Right ventricle myocardium inferior (tissue), 1 donor: ENCODE measurements around the gene GPR37L1. TPM values are rescaled to one million over a fixed set of nuclear protein-coding genes. Genes with fewer than 3 reads are reported as not detected.

ENCODE experiments used
- ATAC-seq: fragments of 200-7000 bp; cut with Tn5 transposase; one replicate; pipeline ENCODE4 v1.9.1; 2020; ENCODE audit warnings: mild to moderate bottlenecking, moderate library complexity
- DNase-seq: peaks from one replicate; pipeline ENCODE4 v3.0.0; 2021; ENCODE audit errors: missing footprints
- intact Hi-C: fragments of 100-400 bp; cut with DNase I; formaldehyde crosslinking; loops from one replicate; pipeline ENCODE4 v1.11.0; 2022
- total RNA-seq: library from RNA; stranded (reverse); fragmentation: NEBNext Ultra II Directional; extraction: Animal tissue kit (Norgen Biotek cat#: 25700); gene quantifications from one replicate; pipeline ENCODE4 v1.2.1, GENCODE V29; 2021
- donor health status: DM: no; HTN: yes; CAD: no; lungs with severe emphysema.

GPR37L1 gene
- total RNA-seq, 1 donor from 2014 or later: 0.08 TPM

DNA sequence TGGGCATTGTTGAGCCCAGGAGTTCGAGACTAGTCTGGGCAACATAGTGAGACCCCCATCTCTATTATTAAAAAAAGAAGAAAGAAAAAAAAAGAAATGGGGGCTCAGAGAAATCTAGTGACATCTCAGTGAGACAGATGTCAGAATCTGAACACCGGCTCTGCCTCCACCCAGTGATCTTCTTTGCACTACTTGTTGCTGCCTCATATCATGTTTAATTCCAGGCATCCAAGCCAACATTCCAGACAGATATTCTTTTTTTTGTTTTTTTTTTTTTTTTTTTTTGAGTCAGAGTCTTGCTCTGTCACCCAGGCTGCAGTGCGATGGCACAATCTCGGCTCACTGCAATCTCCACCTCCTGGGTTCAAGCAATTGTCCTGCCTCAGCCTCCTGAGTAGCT is 26.8 kb downstream of the GPR37L1 start:
- DNase-seq: no peak
- intact Hi-C loops: no loop called here
- no peak for ATAC-seq

DNA sequence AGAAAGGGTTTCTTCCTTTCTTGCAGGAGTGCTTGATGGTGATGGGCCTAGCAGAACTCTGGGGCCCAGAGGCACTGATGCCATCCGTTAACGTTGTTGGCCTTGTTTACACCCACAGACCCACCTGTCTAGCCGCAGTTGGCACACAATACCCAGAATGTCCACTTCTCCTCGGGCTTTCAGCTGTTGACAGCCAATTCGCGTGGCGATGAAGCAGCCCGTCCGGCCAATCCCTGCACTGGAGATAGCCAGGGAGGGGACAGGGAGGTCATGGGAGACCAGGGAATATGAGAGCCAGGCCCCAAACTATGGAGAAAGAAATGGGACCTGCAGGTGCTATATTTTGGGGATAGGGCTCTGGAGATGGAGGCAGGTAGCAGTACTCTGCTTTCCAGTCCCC is 27.5 kb downstream of the GPR37L1 start:
- no peak for ATAC-seq
- DNase-seq: no peak
- intact Hi-C loops: no loop called here

DNA sequence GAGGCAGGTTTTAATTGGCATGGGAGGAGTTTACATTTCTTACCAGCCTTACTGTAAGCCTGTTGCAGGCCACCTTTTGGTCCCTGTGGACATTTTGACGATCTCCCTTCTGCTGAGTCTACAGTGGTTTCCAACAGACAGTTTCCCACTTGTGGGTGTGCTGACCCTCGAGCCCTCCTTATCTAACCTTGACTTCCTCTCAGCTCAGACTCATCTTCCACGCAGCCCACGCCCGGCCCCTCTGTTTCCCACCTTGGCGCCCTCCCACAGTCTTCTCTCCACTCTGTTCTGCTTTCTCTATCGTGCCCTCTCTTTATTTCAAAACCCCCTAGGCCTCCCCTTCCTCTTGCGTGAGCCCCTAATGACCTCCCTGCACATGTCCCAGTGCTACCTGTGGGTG is 27.9 kb downstream of the GPR37L1 start:
- DNase-seq (no peak), ATAC-seq (no peak)
- intact Hi-C loops: no loop called here

DNA sequence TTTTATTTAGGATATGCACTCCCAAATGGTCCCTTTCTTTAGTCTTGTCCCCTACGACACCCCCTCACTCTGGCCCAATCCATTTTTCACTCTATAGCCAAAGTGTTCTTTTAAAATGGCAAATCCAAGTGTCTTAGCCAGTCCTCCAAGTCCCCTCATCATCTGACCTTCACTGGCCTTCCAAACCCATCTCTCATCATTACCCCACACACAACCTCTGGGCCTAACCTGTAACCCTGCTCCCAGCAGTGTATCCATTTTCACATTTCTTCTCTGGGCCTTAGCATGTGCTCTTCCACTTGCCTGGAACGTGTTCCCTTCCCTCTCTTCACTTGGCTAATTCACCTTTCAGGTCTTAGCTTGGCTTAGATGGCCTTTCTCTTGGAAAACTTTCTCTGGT is 28.3 kb downstream of the GPR37L1 start:
- ATAC-seq: no peak
- DNase-seq: no peak
- intact Hi-C loops: no loop called here

DNA sequence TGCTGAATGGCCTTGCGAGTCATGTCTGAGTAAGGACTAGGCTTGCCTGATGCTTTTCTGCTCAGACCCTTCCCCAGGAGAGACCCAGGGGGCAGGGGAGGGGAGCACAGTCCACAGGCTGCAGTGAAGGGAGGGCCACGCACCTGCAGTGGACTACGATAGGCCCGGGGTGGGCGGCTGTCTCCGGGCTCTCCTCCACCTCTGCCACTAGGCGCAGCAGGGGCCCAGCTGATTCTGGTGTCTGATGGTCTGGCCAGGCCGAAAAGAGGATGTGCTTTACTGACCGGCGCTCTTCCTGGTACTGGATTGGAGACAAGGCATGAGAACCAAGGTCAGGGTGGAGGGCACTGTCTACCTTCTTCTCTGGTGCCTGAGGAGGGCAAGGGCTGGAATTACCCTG is 29.7 kb downstream of the GPR37L1 start:
- intact Hi-C loops: no loop called here
- DNase-seq: no peak

DNA sequence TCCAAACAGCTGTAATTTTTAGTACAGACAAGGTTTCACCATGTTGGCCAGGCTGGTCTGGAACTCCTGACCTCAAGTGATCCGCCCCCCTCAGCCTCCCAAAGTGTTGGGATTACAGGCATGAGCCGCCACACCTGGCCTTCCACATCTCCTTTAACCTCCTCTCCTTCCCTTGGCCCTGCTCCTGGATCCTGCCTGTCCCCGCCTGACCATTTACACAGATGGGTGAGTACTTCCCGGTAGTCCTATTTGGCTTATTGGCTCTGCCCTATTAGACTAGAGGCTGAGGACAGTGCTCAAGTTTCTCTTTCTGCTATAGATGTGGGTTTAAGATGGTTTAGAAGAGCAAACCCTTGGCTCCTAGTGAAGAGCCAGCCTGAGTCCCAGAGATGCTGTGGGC is 30.6 kb downstream of the GPR37L1 start:
- intact Hi-C loops: no loop called here
- DNase-seq: no peak

More for the DNA sequence above, 29.7 kb downstream of the GPR37L1 start:
- ATAC-seq: no peak

DNA sequence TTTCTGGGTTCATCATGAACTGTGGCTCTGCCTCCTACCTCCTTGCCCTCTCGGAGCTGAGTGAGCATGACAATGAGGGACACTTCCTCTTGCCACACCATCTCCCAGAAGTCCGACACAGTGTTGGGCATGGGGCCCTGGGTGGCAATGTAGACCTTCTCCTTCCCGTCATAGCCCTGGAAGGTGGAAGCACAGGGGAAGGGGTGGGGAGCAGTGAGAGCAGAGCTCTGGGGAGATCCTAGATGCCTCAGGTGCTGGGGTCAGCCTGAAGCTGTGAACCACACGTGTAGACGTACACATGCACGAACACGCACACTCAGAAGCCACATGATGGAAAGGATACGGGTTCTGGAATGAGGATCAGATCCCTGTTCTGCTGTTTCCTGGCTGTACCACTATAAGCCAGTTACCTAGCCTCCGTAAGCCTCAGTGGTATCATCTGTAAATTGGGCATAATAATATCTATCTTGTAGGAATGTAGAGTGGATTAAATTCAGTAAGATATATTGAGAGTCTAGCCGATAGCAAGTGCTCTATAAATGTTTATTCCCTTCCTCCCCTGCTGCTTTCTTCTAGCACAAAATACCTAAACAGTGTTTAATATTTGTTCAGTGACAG is 31.5 kb downstream of the GPR37L1 start:
- DNase-seq (no peak), ATAC-seq (no peak)
- intact Hi-C loops: no loop called here

More for the DNA sequence above, 30.6 kb downstream of the GPR37L1 start:
- no peak for ATAC-seq

DNA sequence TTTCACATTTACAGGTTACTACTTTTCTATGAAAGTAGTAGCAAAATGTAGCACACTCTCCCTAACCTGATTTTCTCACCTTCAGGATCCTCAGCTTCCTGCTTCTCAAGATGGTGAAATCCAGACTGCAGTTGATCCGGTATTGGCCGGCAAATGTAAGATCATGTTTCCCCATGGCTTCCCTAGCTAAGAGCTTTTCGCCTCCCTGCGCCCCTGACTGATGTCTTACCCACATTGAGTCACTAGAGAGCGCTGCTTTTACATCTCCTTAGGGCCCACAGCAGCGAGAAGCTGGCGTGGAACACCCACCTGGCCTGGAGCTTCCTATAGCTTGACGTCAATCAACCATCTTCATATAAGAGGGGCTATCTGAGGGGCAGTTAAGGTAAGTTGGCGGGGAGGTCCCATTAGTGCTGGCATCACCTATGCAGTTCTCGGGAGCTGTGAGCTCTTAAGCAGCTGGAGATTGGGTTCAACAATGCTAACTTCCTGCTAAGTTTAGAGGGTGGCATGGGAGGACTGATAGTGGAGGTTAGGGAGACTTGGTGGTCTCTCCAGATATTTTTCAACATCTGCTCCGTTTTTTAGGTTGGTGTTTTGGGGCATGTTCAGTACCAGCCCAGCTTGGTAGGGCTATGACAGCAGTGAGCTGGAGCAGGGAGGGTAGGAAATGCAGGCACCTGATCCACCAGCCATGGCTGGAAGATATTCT is 32.2 kb downstream of the GPR37L1 start:
- DNase-seq (no peak), ATAC-seq (peak; percentile 30)

DNA sequence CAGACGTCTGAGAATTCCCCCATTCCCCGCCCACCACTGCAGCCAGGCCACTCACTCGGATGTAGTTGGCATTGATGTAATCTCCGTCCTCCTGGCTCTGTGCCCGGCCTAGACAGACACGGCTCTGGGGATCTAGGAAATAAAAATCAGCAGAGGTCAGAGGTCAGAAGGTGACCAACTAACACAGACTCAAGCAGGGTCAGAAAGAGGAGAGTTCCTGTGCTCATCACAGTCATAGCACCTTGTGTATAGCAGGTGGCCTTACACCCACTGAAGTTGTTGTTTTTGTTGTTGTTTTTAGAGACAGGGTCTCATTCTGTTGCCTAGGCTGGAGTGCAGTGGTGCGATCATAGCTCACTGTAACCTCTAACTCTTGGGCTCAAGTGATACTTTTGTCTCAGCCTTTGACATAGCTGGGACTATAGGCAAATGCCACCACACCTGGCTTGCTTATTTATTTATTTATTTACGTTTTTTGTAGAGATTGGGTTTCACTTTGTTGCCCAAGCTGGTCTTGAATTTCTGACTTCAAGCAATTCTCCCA is 32.8 kb downstream of the GPR37L1 start:
- intact Hi-C loops: no loop called here
- ATAC-seq (no peak), DNase-seq (no peak)

More for the DNA sequence above, 32.2 kb downstream of the GPR37L1 start:
- intact Hi-C loops: no loop called here

DNA sequence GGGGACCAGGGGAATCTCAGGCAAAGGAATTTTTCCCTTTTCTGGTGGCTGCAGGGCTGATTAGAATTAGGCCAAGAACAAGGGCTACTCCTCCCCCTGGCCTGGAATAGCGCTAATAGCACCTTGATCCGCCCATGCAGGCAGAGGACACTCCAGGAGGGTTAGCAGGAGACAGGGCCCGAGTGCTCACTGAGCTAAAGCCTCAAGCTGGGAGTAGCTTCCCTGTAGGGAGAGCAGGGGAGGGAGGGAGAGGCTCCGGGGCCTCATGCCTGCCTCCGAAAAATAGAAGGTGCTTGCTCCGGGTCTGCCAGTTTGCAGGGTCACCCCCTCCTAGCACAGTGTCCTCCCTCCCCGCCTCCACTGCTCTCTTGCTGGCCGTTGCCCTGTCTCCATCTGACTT is 33.9 kb downstream of the GPR37L1 start:
- intact Hi-C loops: no loop called here
- ATAC-seq (no peak), DNase-seq (no peak)

DNA sequence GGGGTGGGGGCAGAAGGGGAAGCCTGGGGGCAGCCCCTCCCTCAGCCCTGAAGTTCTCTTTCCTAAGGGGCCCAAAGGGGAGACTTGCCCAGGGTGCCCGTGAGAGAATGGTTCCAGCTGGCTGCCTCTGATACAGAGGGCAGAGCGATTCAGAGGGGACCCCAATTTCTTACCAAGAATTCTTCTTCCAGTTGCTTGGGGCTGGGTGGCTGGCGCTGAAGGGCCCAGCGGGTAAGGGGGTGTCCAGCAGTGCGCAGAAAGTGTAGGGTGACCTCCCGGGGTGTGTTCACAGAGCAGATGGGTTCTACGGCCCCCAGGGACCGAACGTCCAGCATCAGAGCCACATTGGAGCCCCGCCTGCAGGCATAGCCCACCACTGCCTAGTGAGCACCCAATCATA is 35.2 kb downstream of the GPR37L1 start:
- intact Hi-C loops: no loop called here
- no peak for DNase-seq
- ATAC-seq: no peak

DNA sequence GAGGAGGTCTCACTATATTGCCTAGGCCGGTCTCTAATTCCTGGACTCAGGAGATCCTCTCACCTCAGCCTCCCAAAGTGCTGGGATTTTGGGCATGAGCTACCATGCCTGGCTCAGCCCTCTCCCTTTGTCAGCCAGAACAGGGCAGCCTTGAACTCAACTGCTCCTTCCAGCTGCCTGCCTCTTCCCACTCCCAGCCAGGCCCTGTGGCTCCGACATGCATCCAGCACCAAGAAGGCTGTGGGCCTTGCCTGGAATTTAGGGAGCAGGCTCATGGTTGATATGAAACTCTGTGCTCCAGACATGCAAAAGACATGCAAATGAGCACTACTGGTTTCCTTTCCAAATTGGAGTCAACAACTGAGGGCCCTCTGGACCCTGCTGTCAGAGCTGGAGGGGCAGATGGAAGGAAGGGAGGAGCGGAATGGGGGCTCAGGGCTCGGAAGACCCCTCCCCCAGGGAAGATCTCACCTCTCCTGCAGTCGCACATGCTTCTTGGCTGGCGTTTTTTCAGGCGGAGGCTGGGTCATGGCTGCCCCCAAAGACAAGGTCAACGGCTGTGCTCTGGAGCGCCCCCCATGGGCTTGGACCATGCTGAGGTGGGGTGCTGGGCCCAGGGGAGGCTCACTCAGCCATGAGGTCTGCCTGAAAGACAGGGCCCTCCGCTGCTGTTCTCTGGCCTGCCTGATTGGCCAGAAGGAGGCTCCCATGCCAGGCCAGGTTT is 36.3 kb downstream of the GPR37L1 start:
- intact Hi-C loops: no loop called here
- ATAC-seq (no peak), DNase-seq (no peak)

DNA sequence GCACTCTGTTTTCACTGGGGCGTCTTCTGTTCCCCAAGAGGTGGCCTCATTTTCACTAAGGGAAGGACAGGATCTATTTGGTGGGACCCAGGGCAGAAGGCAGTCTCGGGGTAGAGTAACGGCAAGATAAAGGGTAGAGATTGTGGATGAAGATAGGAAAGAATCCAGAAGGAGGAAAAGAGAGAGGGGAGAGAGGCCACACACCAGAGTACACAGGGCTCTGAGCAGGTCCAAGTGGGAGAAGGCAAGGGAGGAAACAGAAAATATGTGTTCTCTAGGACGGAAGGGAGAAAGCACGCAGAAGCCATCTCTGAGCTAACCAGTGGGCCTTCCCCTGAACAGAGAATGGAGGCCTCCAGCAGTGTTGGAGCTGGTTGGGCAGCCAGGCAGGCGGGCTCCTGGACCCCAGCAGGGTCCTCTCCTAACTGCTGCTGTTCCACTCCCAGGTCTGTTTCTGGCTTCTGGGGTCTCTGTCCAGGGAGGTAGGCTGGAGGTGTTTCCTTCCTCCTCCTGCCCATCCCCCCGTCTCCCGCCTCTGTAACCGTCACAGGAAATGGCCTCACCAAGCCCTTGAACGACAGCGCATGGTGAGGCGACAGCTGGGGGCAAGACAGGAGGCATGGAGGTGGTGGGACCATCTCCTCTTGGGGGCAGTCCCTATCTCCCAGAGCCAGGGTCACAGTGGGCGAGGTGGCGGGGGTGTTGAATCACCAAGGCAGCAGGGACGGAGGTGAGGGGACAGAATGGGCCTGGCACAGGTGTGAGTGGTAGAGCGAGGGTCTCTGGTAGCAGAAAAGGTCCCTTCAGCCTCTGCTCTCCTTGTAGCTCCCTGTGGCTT is 37.0 kb downstream of the GPR37L1 start:
- DNase-seq (no peak), ATAC-seq (no peak)
- intact Hi-C loops: no loop called here

DNA sequence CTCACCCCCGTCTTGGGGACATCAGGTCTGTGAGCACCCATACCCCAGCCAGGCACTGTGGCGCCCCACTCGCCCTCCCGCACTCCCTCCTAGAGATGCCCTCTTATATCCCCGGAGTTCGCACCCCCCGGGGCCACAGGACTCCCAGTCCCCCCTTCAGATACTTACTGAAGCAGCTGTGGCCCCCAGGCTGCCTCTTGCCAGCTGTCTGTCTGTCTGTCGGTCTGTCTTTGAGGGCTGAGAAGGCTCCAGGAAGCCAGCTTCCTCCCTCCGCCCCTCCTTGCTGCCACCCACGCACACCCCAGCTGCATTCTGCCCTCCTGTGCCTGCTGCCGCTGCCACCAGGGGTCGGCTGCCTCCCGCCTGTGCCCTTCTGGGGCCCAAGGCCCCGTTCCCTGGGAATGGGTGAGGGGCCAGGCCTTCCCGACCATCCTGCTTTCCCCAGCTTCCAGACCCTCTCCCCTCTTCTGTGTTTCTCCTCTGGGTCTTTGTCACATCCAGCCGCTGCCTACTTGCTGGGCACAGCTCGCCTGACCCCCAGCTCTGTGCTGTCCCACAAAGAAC is 37.7 kb downstream of the GPR37L1 start, which contains the start of gene PTPN7:
TSS of gene PTPN7 (minus strand) at position 226 of the 564 bp plus-strand sequence. CDS start 1,200 bp downstream, outside the sequence.
- intact Hi-C loops: no loop called here
- DNase-seq: no peak
- peak; percentile 27 for ATAC-seq

DNA sequence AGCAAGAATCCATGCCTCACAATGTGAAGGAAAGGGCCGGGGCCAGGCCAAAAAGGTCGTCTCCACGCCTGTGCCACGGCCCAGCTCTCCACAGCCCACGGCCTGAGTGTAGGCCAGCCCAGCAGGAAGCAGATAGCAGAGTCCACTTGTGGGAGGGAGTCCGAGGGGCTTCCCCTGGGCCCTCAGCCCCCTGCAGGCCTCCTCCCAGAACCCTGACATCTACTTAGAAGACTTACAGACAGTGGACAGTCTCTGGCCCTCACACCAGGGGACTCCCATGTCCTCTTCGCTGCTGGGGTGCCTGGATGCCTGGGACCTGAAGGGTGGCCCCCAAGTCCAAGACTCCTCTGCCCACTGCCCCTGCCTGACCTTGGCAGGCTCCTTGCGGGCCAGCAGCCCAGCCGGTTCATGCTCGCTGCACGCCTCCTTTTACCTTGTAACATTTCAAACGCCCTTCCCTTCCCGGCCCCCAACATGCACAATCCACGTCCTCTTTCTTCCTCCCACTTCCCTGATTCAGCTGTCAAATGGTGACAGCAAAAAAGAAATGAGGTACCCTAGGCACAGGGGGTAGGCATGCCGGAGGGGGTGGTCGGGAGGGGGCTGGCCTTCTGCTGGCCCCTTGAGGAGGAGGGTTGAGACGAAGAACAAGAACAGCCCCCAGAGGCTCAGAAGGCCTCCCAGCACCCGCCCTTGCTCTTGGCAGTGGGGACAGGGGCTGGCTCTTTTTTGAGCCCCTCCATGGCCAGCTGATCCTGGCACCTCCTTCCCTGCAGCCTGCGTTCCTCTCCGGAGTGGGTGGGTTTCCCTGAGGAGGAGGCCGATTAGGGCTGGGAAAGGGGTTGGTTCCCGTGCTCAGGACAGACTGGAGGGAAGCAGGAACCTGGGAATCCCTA is 38.7 kb downstream of the GPR37L1 start:
- intact Hi-C loops: no loop called here
- ATAC-seq (no peak), DNase-seq (no peak)

DNA sequence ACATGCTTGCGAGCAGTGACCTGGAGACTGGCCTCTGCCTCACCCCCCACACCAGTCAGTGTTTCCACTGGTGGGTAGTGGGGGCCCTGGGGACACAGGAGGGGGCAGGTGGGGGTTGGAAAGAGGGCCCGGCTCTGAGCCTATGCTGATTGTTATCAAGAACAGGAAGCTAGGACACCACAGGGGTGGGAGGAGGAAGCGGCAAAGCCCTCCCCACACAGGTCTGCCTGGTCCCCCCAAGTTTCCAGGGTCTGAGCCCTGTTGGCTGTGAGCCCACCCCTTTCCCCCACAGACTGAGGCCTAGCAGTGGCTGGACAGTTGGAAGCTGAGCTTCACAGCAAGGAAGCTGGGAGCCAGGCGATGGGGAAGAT is 39.3 kb downstream of the GPR37L1 start:
- intact Hi-C loops: no loop called here
- ATAC-seq (no peak), DNase-seq (no peak)

DNA sequence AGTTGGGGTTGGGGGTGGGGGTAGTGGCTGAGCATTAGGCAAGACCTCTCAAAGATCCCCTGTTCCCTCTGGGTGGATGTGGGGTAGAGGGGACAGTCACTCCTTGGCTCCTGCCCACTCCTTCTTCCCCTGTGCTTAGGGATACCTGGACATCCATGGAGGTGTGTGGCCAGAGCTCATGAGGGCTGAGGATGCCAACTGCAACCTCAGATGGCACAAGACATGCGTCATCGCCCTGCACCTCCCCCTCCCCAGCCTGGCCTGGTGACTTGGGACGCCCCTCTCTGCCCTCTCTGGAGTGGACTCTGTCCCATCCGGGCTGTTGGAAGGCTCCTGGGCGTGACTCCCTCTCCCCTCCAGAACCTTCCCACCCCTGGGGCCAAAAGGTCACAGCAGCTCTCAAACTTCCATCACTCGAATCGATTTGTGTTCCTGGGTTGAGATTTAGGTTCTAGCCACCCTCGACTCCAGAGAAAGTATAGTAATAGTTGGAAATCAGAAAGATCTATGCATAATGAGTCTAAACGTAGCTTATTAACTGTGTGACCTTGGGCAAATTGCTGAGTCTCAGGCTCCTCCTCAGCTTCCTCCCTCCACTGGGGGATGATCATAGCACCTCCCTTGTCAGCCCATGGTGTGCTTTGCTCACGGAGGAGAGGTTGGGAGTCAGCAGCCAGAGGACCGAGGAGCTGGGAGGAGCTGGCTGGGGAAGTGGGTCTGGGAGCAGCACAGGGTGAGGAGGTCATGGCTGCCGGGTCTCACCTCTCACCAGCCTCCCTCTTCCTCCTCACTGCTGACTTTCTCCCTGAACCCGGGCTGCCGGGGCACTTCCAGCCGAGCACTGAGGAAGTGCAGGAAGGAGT is 39.9 kb downstream of the GPR37L1 start:
- ATAC-seq (no peak), DNase-seq (no peak)
- intact Hi-C loops: no loop called here
